HepG2 (cell line): ENCODE results near the gene CPVL. TPM values are rescaled to one million over a fixed set of nuclear protein-coding genes. Genes with fewer than 3 reads are reported as not detected.

Experiments used
- ATAC-seq: fragments of 200-7000 bp; cut with Tn5 transposase; 3 replicates; pipeline ENCODE4 v1.9.1; 2020; ENCODE audit warnings: mild to moderate bottlenecking, moderate library complexity
- BruUV-seq: library from RNA; stranded (reverse); fragments of 400-500 nt; replicated peaks from 2 replicates; lab custom pipeline; 2021; lab: Mats Ljungman, UMichigan
- CTCF ChIA-PET: fragments of 300-600 bp; formaldehyde crosslinking; extraction: SDS; loops from one replicate; lab custom pipeline; 2021; ENCODE audit warnings: low total read pairs, inconsistent platforms, low intra/inter-chr PET ratio; lab: Yijun Ruan, JAX
- POLR2A ChIA-PET: fragments of 350-600 bp; sonication (Branson Sonifier 250); formaldehyde crosslinking; loops from one replicate; lab custom pipeline; 2020; ENCODE audit warnings: antibody characterized with exemption, inconsistent platforms; lab: Yijun Ruan, JAX
- DNase-seq: peaks from one replicate; pipeline ENCODE4 v3.0.0-alpha.2; 2015; ENCODE audit warnings: low spot score
- FAIRE-seq: peaks from 3 replicates; lab custom pipeline; 2011; peaks lifted over from hg19 to GRCh38; lab: Jason Lieb, UNC
- H2AFZ ChIP-seq: one replicate; pipeline ENCODE4 v1.6.1; 2011; ENCODE audit warnings: low read length, inconsistent platforms
- H3K27ac ChIP-seq: fragments of 300-600 bp; 3 replicates; pipeline ENCODE4 v1.8.0; 2011; ENCODE audit warnings: mixed run types, mild to moderate bottlenecking, mixed read lengths, low read length, inconsistent platforms; ENCODE audit not compliant: insufficient read depth; ENCODE audit errors: extremely low read length
- H3K27me3 ChIP-seq, 2 experiments: fragments of 200-600 bp in 1 of 2; 2 replicates in 1 of 2; 3 replicates in 1 of 2; pipeline versions ENCODE4 v1.6.0 to v1.8.0; 2011; ENCODE audit warnings: low read length in 2 of 2, mild to moderate bottlenecking in 2 of 2, moderate library complexity in 2 of 2, inconsistent platforms in 1 of 2; ENCODE audit not compliant: insufficient read depth in 2 of 2, control insufficient read depth in 1 of 2
- H3K36me3 ChIP-seq, 2 experiments: fragments of 200-600 bp in 1 of 2; replicated peaks in 1 of 2; 2 replicates in 1 of 2; 3 replicates in 1 of 2; pipeline versions ENCODE4 v1.5.1 to v1.8.0; 2011; ENCODE audit warnings: low read length in 2 of 2, inconsistent platforms in 1 of 2; ENCODE audit not compliant: insufficient read depth in 2 of 2, control insufficient read depth in 1 of 2
- H3K4me1 ChIP-seq: 2 replicates; pipeline ENCODE4 v1.5.1; 2012; ENCODE audit warnings: low read length, inconsistent platforms; ENCODE audit not compliant: insufficient read depth
- H3K4me2 ChIP-seq: 2 replicates; pipeline ENCODE4 v1.6.0; 2011; ENCODE audit warnings: low read depth, low read length, inconsistent platforms
- H3K4me3 ChIP-seq, 3 experiments: fragments of 200-600 bp in 1 of 3; sonication (generic), shearing (Covaris generic) in 1 of 3; replicated peaks in 1 of 3; 2 replicates each; pipeline ENCODE4 v1.5.1; 2011 to 2016; ENCODE audit warnings: low read length in 3 of 3, inconsistent platforms in 2 of 3, low read depth in 2 of 3, mild to moderate bottlenecking in 2 of 3, control low read depth in 1 of 3, mixed read lengths in 1 of 3; ENCODE audit not compliant: insufficient read depth in 1 of 3
- H3K79me2 ChIP-seq: one replicate; pipeline ENCODE4 v1.6.1; 2011; ENCODE audit warnings: low read length, inconsistent platforms; ENCODE audit not compliant: insufficient read depth
- H3K9ac ChIP-seq: 2 replicates; pipeline ENCODE4 v1.6.0; 2011; ENCODE audit warnings: mild to moderate bottlenecking, low read depth, low read length, inconsistent platforms; ENCODE audit not compliant: insufficient read depth
- H3K9me3 ChIP-seq: 2 replicates; pipeline ENCODE4 v1.5.1; 2012; ENCODE audit warnings: mild to moderate bottlenecking, low read length
- H4K20me1 ChIP-seq: 2 replicates; pipeline ENCODE4 v1.6.0; 2011; ENCODE audit warnings: inconsistent platforms, mild to moderate bottlenecking, low read length, moderate library complexity; ENCODE audit not compliant: insufficient read depth
- ARID2 ChIP-seq: sonication (generic); formaldehyde crosslinking; IDR thresholded peaks from 2 replicates; pipeline ENCODE4 v1.8.1; 2022; ENCODE audit warnings: mild to moderate bottlenecking, missing genetic modification reagents, borderline replicate concordance
- CENPT ChIP-seq: sonication (generic); formaldehyde crosslinking; IDR thresholded peaks from 2 replicates; pipeline ENCODE4 v1.8.0; 2022; ENCODE audit warnings: low read depth, mild to moderate bottlenecking, moderate library complexity, missing genetic modification reagents
- DR1 ChIP-seq: sonication (generic); formaldehyde crosslinking; IDR thresholded peaks from 2 replicates; pipeline ENCODE4 v1.8.0; 2021; ENCODE audit warnings: mild to moderate bottlenecking, missing genetic modification reagents, inconsistent platforms
- GMEB1 ChIP-seq: sonication (generic); formaldehyde crosslinking; IDR thresholded peaks from 2 replicates; pipeline ENCODE4 v1.5.1; 2020; ENCODE audit warnings: missing genetic modification reagents, mild to moderate bottlenecking, borderline replicate concordance
- MYNN ChIP-seq: sonication (generic); formaldehyde crosslinking; IDR thresholded peaks from 2 replicates; pipeline ENCODE4 v1.4.0; 2020; ENCODE audit warnings: mild to moderate bottlenecking, low read depth, missing genetic modification reagents
- NCOA2 ChIP-seq: sonication (generic); formaldehyde crosslinking; IDR thresholded peaks from 2 replicates; pipeline ENCODE4 v1.8.0; 2022; ENCODE audit warnings: inconsistent platforms
- SALL1 ChIP-seq: sonication (generic); formaldehyde crosslinking; IDR thresholded peaks from 2 replicates; pipeline ENCODE4 v1.8.0; 2022; ENCODE audit warnings: mild to moderate bottlenecking, missing genetic modification reagents
- STAT5B ChIP-seq: sonication (generic); formaldehyde crosslinking; IDR thresholded peaks from 2 replicates; pipeline ENCODE4 v1.4.0; 2020; ENCODE audit warnings: missing genetic modification reagents
- ZNF101 ChIP-seq: sonication (generic); formaldehyde crosslinking; IDR thresholded peaks from 2 replicates; pipeline ENCODE4 v1.4.0; 2020; ENCODE audit warnings: mild to moderate bottlenecking, low read depth, missing genetic modification reagents, borderline replicate concordance
- ZNF777 ChIP-seq: sonication (generic); formaldehyde crosslinking; IDR thresholded peaks from 2 replicates; pipeline ENCODE4 v1.4.0; 2020; ENCODE audit warnings: missing genetic modification reagents
- WGBS: methylation state at CpG from one replicate; pipeline ENCODE4 v1.1.6; 2017; ENCODE audit warnings: low lambda C conversion rate; 5-methylcytosine and 5-hydroxymethylcytosine counted together
- in situ Hi-C: cut with HindIII; loops from 2 replicates; pipeline ENCODE4 v1.10.0; 2017; ENCODE audit warnings: low pct_unique_long_range_greater_than_20kb; ENCODE audit not compliant: extremely low pct_ligation_motif_present
- intact Hi-C: fragments of 100-400 bp; cut with micrococcal nuclease; formaldehyde crosslinking; loops from one replicate; pipeline ENCODE4 v1.10.0; 2022; ENCODE audit not compliant: unreplicated experiment
- polyA plus RNA-seq, 8 experiments: library from polyadenylated mRNA; depleted of rRNA in 3 of 8; stranded (reverse) in 7 of 8; unstranded in 1 of 8; fragments of >200 nt; fragmentation: Illumina TruSeq in 4 of 8; extraction: Trizol in 4 of 8; gene quantifications; 2 replicates each; pipeline versions ENCODE4 v1.2.1 to v1.2.3, GENCODE V29; 2011 to 2016; ENCODE audit warnings: low read depth in 4 of 8, missing spikeins in 1 of 8, mixed read lengths in 1 of 8; ENCODE audit not compliant: insufficient read depth in 1 of 8
- total RNA-seq, 5 experiments: library from RNA; depleted of rRNA; stranded (reverse); fragments of >200 nt; fragmentation: Illumina TruSeq; extraction: Trizol; gene quantifications; 2 replicates each; pipeline ENCODE4 v1.2.3, GENCODE V29; 2016; ENCODE audit warnings: low read depth in 1 of 5
- TF ChIP-seq, protein P1 (sequence below): sonication (generic); formaldehyde crosslinking; IDR thresholded peaks from 2 replicates; pipeline ENCODE4 v1.4.0; 2020; ENCODE audit warnings: missing genetic modification reagents

Gene CPVL
- total and polyA plus RNA-seq, 2 of the 13 experiments (the other 11 are each of a cell fraction or from before 2014, with no cell fraction given): 59.2 to 294 TPM

DNA sequence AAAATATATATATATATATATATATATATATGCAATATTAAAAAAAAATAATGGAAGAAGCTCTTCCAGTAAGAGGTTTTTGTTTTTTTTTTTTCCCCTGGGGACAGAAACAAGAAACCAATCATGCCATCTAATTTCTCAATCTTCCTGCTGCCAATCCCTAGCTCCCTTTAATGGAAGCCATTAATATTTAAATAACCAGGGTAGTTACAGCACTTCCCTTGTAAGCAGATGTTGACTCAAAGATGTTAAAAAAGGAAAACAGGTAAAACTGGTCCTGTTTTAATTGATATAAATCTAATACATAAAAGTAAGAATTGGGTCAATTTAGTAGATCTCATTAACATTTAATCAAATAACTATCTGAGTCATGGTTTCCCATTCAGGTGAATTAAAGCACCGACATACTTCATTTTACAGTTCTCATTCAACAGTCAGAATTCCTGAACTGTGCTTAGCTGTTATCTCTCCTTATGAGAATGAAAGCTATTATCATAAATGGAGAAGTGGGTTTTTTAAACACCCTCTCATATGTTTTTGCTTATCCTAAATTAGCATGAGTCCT, 22.6 kb downstream of the CPVL start:
- no peak for ATAC-seq
- POLR2A ChIA-PET: no interaction called here
- Histone ChIP-seq H3K9ac (no peak overlapping the region), H2AFZ (no peak overlapping the region), H3K4me1 (peaks cover 32% of the 10 kb centered on the region), H3K27me3 (no peaks in the 10 kb centered on the region), H3K79me2 (no peaks in the 10 kb centered on the region)
- FAIRE-seq: no peak
- WGBS: 97% methylated on average over 1 of the region's 1 CpG
- BruUV-seq: no TSS peak
- TF ChIP-seq ZNF101 (CRISPR knock-in tag) (no peak), CENPT (CRISPR knock-in tag) (no peak), NCOA2 (CRISPR knock-in tag) (no peak), DR1 (CRISPR knock-in tag) (no peak), ZNF777 (CRISPR knock-in tag) (no peak), ARID2 (no peak), STAT5B (CRISPR knock-in tag) (no peak), MYNN (CRISPR knock-in tag) (no peak), GMEB1 (no peak), SALL1 (CRISPR knock-in tag) (no peak)
- TF ChIP-seq, protein P1, sequence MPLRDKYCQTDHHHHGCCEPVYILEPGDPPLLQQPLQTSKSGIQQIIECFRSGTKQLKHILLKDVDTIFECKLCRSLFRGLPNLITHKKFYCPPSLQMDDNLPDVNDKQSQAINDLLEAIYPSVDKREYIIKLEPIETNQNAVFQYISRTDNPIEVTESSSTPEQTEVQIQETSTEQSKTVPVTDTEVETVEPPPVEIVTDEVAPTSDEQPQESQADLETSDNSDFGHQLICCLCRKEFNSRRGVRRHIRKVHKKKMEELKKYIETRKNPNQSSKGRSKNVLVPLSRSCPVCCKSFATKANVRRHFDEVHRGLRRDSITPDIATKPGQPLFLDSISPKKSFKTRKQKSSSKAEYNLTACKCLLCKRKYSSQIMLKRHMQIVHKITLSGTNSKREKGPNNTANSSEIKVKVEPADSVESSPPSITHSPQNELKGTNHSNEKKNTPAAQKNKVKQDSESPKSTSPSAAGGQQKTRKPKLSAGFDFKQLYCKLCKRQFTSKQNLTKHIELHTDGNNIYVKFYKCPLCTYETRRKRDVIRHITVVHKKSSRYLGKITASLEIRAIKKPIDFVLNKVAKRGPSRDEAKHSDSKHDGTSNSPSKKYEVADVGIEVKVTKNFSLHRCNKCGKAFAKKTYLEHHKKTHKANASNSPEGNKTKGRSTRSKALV: no peak
- TF ChIP-seq, all 625 proteins: peak for 0
- H3K4me2 ChIP-seq: no peak overlapping the region
- intact Hi-C loops (no loop called here), in situ Hi-C loops (loop anchor here (10.0 kb wide), 1 partner anchor 281 kb away; no protein-coding TSS in a partner anchor)
- no peaks in the 10 kb centered on the region for H4K20me1 ChIP-seq
- DNase-seq: no peak
- CTCF ChIA-PET: no interaction called here
- H3K4me3 ChIP-seq: no peak overlapping the region
- peaks cover 1 to 10% of the 10 kb centered on the region in 2 experiments; a peak in 4 of 5 replicates for H3K36me3 ChIP-seq
- no peak overlapping the region for H3K27ac ChIP-seq
- H3K9me3 ChIP-seq: no peaks in the 10 kb centered on the region
